Measurements from ENCODE around the gene RPUSD3.

RPUSD3 gene

GRCh38 chr3:9828801-9829755 is 14.7 kb downstream of the RPUSD3 start:
- Mint-ChIP-seq H3K27ac (no peak overlapping the region), H3K27me3 (no peaks in the 10 kb centered on the region), H3K36me3 (ENCODE audit: low read depth) (peaks cover 16% of the 10 kb centered on the region), H3K4me3 (no peak overlapping the region), H3K4me1 (peaks cover 2% of the 10 kb centered on the region), H3K9me3 (no peaks in the 10 kb centered on the region)
- no peak for ATAC-seq
- no peak for DNase-seq

GRCh38 chr3:9826815-9827573 is 16.8 kb downstream of the RPUSD3 start:
- DNase-seq (no peak), ATAC-seq (peak; percentile 52)
- H3K9me3 Mint-ChIP-seq = no peaks in the 10 kb centered on the region
- no peak overlapping the region for H3K4me3 Mint-ChIP-seq
- H3K27me3 Mint-ChIP-seq = no peaks in the 10 kb centered on the region
- H3K36me3 Mint-ChIP-seq (ENCODE audit: low read depth) = peaks cover 9% of the 10 kb centered on the region
- H3K4me1 Mint-ChIP-seq = peaks cover 2% of the 10 kb centered on the region
- H3K27ac Mint-ChIP-seq = no peak overlapping the region

DNA sequence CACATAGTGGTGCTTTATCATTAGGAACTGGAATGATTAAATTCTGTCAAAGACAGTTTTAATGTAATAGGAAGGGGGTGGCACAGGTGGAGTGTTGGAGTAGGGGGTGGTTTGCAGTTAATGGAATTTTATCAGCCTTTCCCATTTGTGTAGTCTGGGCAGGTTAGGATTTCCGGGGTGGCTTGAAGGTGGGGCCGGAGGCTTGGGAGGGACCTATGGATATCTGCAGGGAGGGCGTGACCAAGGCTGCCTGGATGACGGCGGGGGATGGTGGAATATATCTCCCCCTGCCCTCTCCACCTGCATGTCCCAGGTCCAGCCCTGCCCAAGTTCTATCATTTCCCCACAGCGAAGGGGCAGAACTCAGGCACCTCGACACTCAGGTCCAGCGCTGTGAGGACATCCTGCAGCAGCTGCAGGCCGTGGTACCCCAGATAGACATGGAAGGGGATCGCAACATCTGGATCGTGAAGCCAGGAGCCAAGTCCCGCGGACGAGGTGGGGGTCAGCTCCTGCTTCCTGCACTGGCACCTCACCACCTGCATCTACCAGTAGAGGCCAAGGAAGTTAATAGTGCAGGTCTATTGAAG is 18.3 kb downstream of the RPUSD3 start:
- H3K9me3 Mint-ChIP-seq = no peaks in the 10 kb centered on the region
- DNase-seq (no peak), ATAC-seq (no peak)
- H3K27me3 Mint-ChIP-seq = no peaks in the 10 kb centered on the region
- no peaks in the 10 kb centered on the region for H3K4me1 Mint-ChIP-seq
- H3K36me3 Mint-ChIP-seq (ENCODE audit: low read depth) = peaks cover 3% of the 10 kb centered on the region
- H3K27ac Mint-ChIP-seq = no peak overlapping the region
- H3K4me3 Mint-ChIP-seq = no peak overlapping the region

- H3K4me1 Mint-ChIP-seq = no peaks in the 10 kb centered on the region
- no peak overlapping the region for H3K27ac Mint-ChIP-seq
- H3K27me3 Mint-ChIP-seq = no peaks in the 10 kb centered on the region
- H3K4me3 Mint-ChIP-seq = no peak overlapping the region
- H3K9me3 Mint-ChIP-seq = no peaks in the 10 kb centered on the region
- DNase-seq (no peak), ATAC-seq (no peak)
- peaks cover 4% of the 10 kb centered on the region for H3K36me3 Mint-ChIP-seq (ENCODE audit: low read depth)
Measured at GRCh38 chr3:9820946-9821345, 22.9 kb downstream of the RPUSD3 start.

GRCh38 chr3:9820543-9820942 is 23.3 kb downstream of the RPUSD3 start:
- ATAC-seq (no peak), DNase-seq (no peak)
- Mint-ChIP-seq H3K4me3 (no peak overlapping the region), H3K27me3 (no peaks in the 10 kb centered on the region), H3K27ac (no peak overlapping the region), H3K9me3 (no peaks in the 10 kb centered on the region), H3K36me3 (ENCODE audit: low read depth) (peaks cover 4% of the 10 kb centered on the region), H3K4me1 (no peaks in the 10 kb centered on the region)

- H3K4me1 Mint-ChIP-seq = no peaks in the 10 kb centered on the region
- no peaks in the 10 kb centered on the region for H3K9me3 Mint-ChIP-seq
- H3K27ac Mint-ChIP-seq = no peak overlapping the region
- DNase-seq (no peak), ATAC-seq (no peak)
- H3K27me3 Mint-ChIP-seq = no peaks in the 10 kb centered on the region
- H3K36me3 Mint-ChIP-seq (ENCODE audit: low read depth) = peaks cover 4% of the 10 kb centered on the region
- no peak overlapping the region for H3K4me3 Mint-ChIP-seq
Measured at GRCh38 chr3:9818666-9819335, 25.0 kb downstream of the RPUSD3 start.

GRCh38 chr3:9817436-9817835 is 26.4 kb downstream of the RPUSD3 start:
- DNase-seq (no peak), ATAC-seq (no peak)
- H3K36me3 Mint-ChIP-seq (ENCODE audit: low read depth) = peaks cover 9% of the 10 kb centered on the region
- no peak overlapping the region for H3K4me3 Mint-ChIP-seq
- no peaks in the 10 kb centered on the region for H3K27me3 Mint-ChIP-seq
- H3K27ac Mint-ChIP-seq = no peak overlapping the region
- H3K9me3 Mint-ChIP-seq = no peaks in the 10 kb centered on the region
- no peaks in the 10 kb centered on the region for H3K4me1 Mint-ChIP-seq

DNA sequence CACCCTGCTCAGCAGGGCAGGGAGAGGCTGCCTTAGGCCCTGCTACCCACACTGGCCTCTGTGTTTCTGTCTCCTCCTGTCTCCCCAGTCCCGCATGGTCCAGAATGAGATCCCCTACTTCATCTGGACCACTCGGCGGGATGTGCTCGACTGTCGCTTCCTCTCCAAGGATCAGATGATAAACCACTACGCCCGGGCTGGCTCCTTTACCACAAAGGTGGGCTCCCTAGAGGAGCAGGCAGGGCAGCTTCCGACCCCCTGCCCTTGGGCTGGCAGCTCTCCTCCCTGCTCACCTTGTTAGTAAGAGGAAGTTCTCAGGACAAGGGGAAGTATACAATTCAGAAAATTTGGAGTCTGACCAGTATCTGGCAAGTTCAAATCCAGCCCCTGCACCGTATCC is 27.8 kb downstream of the RPUSD3 start:
- ATAC-seq (no peak), DNase-seq (no peak)
- Mint-ChIP-seq H3K9me3 (no peaks in the 10 kb centered on the region), H3K36me3 (ENCODE audit: low read depth) (peaks cover 17% of the 10 kb centered on the region), H3K27me3 (no peaks in the 10 kb centered on the region), H3K27ac (no peak overlapping the region), H3K4me1 (peaks cover 4% of the 10 kb centered on the region), H3K4me3 (no peak overlapping the region)

- no peak for DNase-seq
- Mint-ChIP-seq H3K36me3 (ENCODE audit: low read depth) (peaks cover 23% of the 10 kb centered on the region), H3K4me1 (peaks cover 24% of the 10 kb centered on the region), H3K4me3 (no peak overlapping the region), H3K27ac (no peak overlapping the region), H3K27me3 (no peaks in the 10 kb centered on the region), H3K9me3 (no peaks in the 10 kb centered on the region)
- ATAC-seq = no peak
Measured at GRCh38 chr3:9812870-9813483, 30.8 kb downstream of the RPUSD3 start.

DNA sequence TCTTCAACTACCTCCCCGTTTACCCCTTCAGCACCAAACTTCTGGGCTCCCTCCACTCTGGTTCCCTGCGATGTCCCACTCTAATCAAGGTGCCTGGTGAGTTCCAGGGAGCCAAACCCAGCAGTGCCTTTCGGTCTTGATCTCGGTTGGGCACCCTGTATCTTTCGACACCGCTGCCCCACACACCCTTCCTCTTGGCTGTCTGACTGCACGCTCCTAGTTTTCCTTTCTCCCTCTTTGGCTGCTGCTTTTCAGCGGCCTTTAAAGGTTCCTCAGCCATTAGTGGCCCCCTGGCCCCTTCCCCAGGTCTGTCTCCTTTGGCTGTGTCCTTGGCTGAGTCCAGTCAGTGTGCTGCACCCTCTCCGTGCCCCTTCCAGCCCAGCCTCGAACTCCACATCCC is 33.0 kb downstream of the RPUSD3 start:
- Mint-ChIP-seq H3K9me3 (no peaks in the 10 kb centered on the region), H3K36me3 (ENCODE audit: low read depth) (peaks cover 32% of the 10 kb centered on the region), H3K4me1 (peaks cover 35% of the 10 kb centered on the region), H3K27ac (peak overlapping the region; percentile 2), H3K27me3 (no peaks in the 10 kb centered on the region), H3K4me3 (peak overlapping the region; percentile 16)
- ATAC-seq = no peak
- DNase-seq = no peak

- ATAC-seq (no peak), DNase-seq (no peak)
- H3K4me1 Mint-ChIP-seq = peaks cover 35% of the 10 kb centered on the region
- H3K27me3 Mint-ChIP-seq = no peaks in the 10 kb centered on the region
- H3K27ac Mint-ChIP-seq = peak overlapping the region; percentile 2
- peaks cover 36% of the 10 kb centered on the region for H3K36me3 Mint-ChIP-seq (ENCODE audit: low read depth)
- H3K4me3 Mint-ChIP-seq = peak overlapping the region; percentile 16
- H3K9me3 Mint-ChIP-seq = no peaks in the 10 kb centered on the region
Measured at GRCh38 chr3:9810433-9810770, 33.4 kb downstream of the RPUSD3 start.

DNA sequence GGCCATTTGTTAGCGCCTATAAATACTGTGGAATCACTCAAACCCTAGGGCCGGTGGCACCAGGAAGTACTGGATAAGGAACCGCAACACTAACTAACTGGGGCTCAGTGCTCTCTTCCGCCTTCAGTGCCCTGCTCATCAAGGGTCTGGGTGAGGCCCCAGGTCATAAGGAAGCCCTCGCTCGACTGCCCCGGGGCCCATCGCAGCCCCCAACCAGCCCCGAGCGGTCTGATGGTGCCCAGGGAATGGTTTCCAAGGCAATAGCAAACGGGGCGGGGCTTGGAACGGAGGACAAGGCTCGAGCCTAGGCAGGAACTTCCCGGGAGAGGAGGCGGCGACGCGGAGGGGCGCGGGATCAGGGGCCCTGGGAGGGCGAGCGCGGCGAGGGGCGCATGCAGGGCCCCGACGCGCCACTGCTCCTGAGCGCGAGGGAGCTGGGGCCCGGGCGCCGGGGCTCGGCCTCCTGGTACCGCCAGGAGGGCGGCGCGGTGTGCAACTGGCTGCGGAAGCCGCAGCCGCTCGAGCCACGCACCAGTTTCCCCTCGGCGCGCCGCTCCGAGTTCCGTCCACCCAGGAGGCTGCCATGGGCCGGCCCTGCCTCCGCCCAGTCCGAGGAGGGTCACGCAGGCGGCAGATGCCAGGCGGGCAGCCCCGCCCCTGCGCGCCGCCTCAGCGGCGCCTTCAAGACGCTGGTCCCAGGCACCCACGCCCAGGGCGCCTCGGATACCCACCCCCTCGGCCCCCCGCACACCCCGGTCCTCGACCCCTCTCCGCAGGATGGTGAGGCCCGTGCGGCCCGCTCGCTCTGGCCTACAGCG is 34.0 kb downstream of the RPUSD3 start, which contains the start of gene TTLL3:
TSS of gene TTLL3 (plus strand) at position 648 of the 818 bp plus-strand sequence. CDS start 400 bp downstream, outside the sequence.
- ATAC-seq = peak; percentile 26
- Mint-ChIP-seq H3K9me3 (no peaks in the 10 kb centered on the region), H3K27me3 (no peaks in the 10 kb centered on the region), H3K36me3 (ENCODE audit: low read depth) (peaks cover 42% of the 10 kb centered on the region), H3K4me3 (peak within 1 kb of the TSS; percentile 71), H3K27ac (peak within 1 kb of the TSS; percentile 81), H3K4me1 (peaks cover 35% of the 10 kb centered on the region)
- peak; percentile 44 for DNase-seq

GRCh38 chr3:9809239-9809614 is 34.6 kb downstream of the RPUSD3 start:
- peaks cover 46% of the 10 kb centered on the region for H3K36me3 Mint-ChIP-seq (ENCODE audit: low read depth)
- H3K27ac Mint-ChIP-seq = peak overlapping the region; percentile 81
- peak; percentile 60 for ATAC-seq
- peak; percentile 22 for DNase-seq
- H3K27me3 Mint-ChIP-seq = no peaks in the 10 kb centered on the region
- H3K9me3 Mint-ChIP-seq = no peaks in the 10 kb centered on the region
- peak overlapping the region; percentile 71 for H3K4me3 Mint-ChIP-seq
- peaks cover 35% of the 10 kb centered on the region for H3K4me1 Mint-ChIP-seq

All from activated naive CD8-positive, alpha-beta T cell treated with anti-CD3 and anti-CD28 coated beads, Interleukin-2, amount 50 U/mL, for 24 hours (primary cell).